Mucosa of descending colon (tissue), 3 donors: ENCODE data around the gene MYO7B. TPM values are rescaled to one million over a fixed set of nuclear protein-coding genes. Genes with fewer than 3 reads are reported as not detected.
A peak's percentile ranks its signal among the peaks of the same experiment; 100 is the strongest.

ENCODE experiments used
- ATAC-seq: fragments of 200-7000 bp; cut with Tn5 transposase; one replicate; pipeline ENCODE4 v1.9.1; 2020; ENCODE audit warnings: mild to moderate bottlenecking, moderate library complexity
- DNase-seq, 3 donors: peaks; one replicate each; pipeline ENCODE4 v3.0.0-alpha.2; 2020
- H3K36me3 ChIP-seq: fragments of 200-600 bp; one replicate; pipeline ENCODE4 v1.8.0; 2021; ENCODE audit warnings: low read depth, mild to moderate bottlenecking
- H3K4me1 ChIP-seq: fragments of 200-600 bp; one replicate; pipeline ENCODE4 v1.8.0; 2021; ENCODE audit warnings: low read depth, mild to moderate bottlenecking
- H3K4me3 ChIP-seq: fragments of 200-600 bp; one replicate; pipeline ENCODE4 v1.8.0; 2021; ENCODE audit warnings: mild to moderate bottlenecking
- H3K9me3 ChIP-seq: fragments of 200-600 bp; one replicate; pipeline ENCODE4 v1.8.0; 2021; ENCODE audit warnings: mild to moderate bottlenecking
- CTCF ChIP-seq: fragments of 200-600 bp; IDR thresholded peaks from one replicate; pipeline ENCODE4 v1.8.0; 2022; ENCODE audit warnings: antibody characterized with exemption, mild to moderate bottlenecking
- intact Hi-C, 2 donors: fragments of 100-400 bp; cut with DNase I in 1 of 2; cut with micrococcal nuclease in 1 of 2; formaldehyde crosslinking; loops; one replicate each; pipeline versions ENCODE4 v1.11.0 to v1.11.1; 2022; cut with DNase I, micrococcal nuclease
- total RNA-seq, 3 donors: library from RNA; stranded (reverse); fragmentation: NEBNext Ultra II Directional in 2 of 3; extraction: Animal tissue kit (Norgen Biotek cat#: 25700) in 2 of 3; gene quantifications; one replicate each; pipeline versions ENCODE4 v1.2.1 to v1.2.4, GENCODE V29; 2021 to 2023
- donor health status: DM: no; HTN: no; CAD: no; lungs with moderate emphysema.
- donor health status: DM: no; HTN: no; CAD: no.
- donor health status: DM: no; HTN: yes; CAD: no.

MYO7B gene
- total RNA-seq, 3 donors from 2014 or later = 118 to 305 (median 199) TPM

- DNase-seq (peak in 2 of 3 donors; percentile 27 to 47), ATAC-seq (peak; percentile 62)
- no peak for TF ChIP-seq CTCF
- Histone ChIP-seq H3K9me3 (no peaks in the 10 kb centered on the region), H3K4me1 (peaks cover 7% of the 10 kb centered on the region), H3K36me3 (no peaks in the 10 kb centered on the region), H3K4me3 (no peak overlapping the region)
- intact Hi-C loops = no loop called here
Observed at GRCh38 chr2:127563458-127564428, 28.3 kb downstream of the MYO7B start.

GRCh38 chr2:127564429-127565260 is 29.2 kb downstream of the MYO7B start:
- no peak for TF ChIP-seq CTCF
- ATAC-seq = no peak
- no peaks in the 10 kb centered on the region for H3K36me3 ChIP-seq
- no peaks in the 10 kb centered on the region for H3K9me3 ChIP-seq
- DNase-seq = no peak
- peaks cover 7% of the 10 kb centered on the region for H3K4me1 ChIP-seq
- H3K4me3 ChIP-seq = no peak overlapping the region
- intact Hi-C loops = no loop called here

GRCh38 chr2:127565261-127566138 is 30.0 kb downstream of the MYO7B start:
- no peak for TF ChIP-seq CTCF
- intact Hi-C loops = no loop called here
- Histone ChIP-seq H3K4me1 (peaks cover 7% of the 10 kb centered on the region), H3K9me3 (no peaks in the 10 kb centered on the region), H3K36me3 (no peaks in the 10 kb centered on the region), H3K4me3 (no peak overlapping the region)
- ATAC-seq (no peak), DNase-seq (peak in 1 of 3 donors; percentile 6)

- no peaks in the 10 kb centered on the region for H3K36me3 ChIP-seq
- no peak for DNase-seq
Observed at GRCh38 chr2:127566139-127566417, 30.6 kb downstream of the MYO7B start.

More at GRCh38 chr2:127566139-127566417, 30.6 kb downstream of the MYO7B start:
- Histone ChIP-seq H3K4me1 (peaks cover 7% of the 10 kb centered on the region), H3K9me3 (no peaks in the 10 kb centered on the region), H3K4me3 (no peak overlapping the region)
- intact Hi-C loops = no loop called here
- no peak for TF ChIP-seq CTCF
- ATAC-seq = no peak
